GM19395 (cell line): Measurements from ENCODE around the gene KCNMA1.
"Not testable (repeated sequence)": the region's sequence is repeated elsewhere in the genome, so short reads cannot be mapped to it uniquely, and the experiment has no call there.

Experiments
- ATAC-seq: cut with Tn5 transposase; IDR thresholded peaks from one replicate; pipeline ENCODE4 v1.9.1; 2021; ENCODE audit warnings: mild to moderate bottlenecking, moderate library complexity; ENCODE audit not compliant: unreplicated experiment

KCNMA1 gene

GRCh38 chr10:77539147-77539935 is 98.3 kb downstream of the KCNMA1 start:
- ATAC-seq: no peak

DNA sequence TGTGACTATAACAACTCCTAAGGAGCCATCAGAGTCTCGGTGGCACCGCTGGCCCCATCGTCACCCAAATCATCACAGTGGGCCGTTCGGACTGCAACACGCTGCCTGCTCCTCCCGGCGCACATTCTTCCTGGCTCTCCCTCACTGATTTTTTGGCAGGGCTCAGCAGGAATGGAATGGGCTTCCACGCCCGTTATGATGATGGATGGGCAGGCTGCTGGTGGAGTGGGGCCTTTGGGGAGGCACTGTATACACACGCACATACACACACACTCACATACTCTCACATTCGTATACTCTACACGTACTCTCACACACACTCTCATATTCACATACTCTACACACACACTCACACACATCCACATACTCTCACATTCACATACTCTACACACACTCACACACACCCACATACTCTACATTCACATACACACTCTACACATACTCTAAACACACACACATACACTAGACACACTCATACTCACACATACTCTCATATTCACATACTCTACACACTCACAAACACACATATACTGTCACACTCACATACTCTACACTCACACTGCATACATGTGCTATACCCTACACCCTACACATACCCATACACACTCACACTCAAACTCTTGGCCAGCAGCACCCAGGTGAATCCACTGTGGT is 99.8 kb downstream of the KCNMA1 start:
- ATAC-seq: no peak

DNA sequence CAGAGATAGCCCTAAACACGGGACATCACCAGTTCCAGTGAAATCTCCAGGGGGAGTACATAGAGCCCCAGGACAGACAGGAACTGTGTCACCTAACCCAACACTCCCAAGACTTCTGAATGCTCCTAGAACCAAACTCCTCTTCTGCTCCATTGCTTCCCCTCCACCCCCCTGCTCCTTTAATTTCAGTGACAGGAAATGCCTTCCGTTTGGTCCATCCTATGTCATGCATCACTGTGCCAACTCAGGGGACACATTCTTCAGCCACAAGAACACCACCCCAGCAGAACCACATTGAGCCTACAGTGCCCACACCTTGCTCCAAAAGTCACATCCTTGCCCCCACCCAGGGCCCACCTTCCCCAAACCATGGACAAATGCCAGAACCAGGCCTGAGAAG is 100.5 kb downstream of the KCNMA1 start:
- ATAC-seq: no peak

DNA sequence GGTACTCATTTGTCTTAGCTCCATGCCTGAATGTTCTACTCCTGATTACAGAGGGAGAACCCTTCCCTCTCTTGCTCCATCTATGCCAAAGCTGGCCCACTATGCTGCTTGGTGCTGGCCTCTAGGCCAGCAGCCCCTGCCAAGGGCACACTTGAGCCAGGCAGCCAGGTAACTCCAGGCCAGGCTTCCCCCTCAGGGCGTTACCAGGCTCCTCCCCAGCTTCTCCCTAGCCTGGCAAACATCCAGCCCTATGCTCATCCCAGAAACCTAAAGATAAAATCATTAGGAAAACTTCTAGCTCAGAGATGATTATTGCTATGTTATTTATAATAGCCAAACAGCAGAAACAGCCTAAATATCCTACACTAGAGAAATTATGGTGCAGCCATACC is 103.7 kb downstream of the KCNMA1 start:
- no peak for ATAC-seq

- no peak for ATAC-seq
Measured at GRCh38 chr10:77533146-77533886, 104.3 kb downstream of the KCNMA1 start.

DNA sequence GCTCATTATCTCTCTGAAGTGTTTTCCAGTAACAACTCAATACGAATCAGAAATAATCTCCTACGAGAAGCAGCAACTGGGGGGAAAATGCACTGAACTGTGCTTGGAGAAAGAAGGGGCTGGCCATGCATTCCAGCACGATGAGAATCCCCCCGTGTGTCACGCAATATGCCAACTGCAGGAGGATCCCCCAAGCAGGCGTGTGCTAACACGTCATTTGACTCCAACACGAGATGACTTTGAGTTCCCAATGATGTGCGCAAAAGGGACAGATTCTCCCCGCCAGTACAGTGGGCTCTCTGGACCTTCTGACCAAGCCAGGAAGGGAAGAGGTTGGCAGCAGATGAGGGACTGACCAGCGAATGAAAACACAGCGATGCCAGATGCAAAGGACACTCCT is 105.5 kb downstream of the KCNMA1 start:
- ATAC-seq: no peak

DNA sequence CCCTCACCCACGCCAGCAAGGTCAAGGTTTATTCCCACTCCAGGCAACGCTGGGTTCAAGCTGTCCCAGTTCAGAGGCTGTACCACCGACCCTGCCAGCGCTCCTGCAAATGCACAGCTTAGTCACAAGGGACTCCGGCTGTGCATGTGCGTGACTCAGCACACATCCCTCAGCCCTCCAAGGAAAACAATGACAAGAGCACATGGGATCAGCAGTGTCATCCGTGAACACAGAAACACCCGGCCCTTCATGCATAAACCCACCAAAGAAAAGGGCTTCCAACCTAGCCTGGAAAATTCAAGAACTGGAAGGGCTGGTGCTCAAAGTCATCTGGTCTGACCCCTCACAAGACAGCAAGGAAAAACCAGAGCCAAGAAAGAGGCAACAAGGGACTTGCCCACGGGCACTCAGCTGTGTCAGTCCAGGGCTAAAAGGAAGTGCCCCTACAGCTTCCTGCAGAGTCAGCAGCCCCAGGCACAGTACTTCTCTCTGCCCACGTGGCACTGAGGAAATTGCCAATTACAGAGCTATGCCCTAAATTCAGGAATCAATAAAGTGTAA is 106.1 kb downstream of the KCNMA1 start:
- ATAC-seq: no peak

DNA sequence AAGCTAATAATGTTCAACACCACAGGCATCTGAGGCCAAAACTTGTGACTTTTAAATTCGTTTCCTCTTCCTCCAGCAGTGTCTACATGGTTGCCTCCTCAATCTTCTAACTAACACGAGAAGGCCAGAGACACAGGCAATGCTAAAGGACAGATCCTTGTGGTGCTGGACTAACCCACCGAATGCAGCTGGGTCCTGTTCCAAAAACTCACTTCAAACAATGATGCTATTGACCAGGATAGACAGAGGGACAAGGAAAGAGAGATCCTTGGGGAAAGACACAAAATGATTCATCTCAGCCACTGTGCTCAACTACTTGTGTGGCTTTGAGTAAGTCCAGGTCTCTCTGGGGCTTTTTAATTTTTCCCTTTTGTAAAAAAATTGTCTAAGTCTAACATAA is 107.6 kb downstream of the KCNMA1 start:
- no peak for ATAC-seq

- no peak for ATAC-seq
Measured at GRCh38 chr10:77529050-77529576, 108.5 kb downstream of the KCNMA1 start.

DNA sequence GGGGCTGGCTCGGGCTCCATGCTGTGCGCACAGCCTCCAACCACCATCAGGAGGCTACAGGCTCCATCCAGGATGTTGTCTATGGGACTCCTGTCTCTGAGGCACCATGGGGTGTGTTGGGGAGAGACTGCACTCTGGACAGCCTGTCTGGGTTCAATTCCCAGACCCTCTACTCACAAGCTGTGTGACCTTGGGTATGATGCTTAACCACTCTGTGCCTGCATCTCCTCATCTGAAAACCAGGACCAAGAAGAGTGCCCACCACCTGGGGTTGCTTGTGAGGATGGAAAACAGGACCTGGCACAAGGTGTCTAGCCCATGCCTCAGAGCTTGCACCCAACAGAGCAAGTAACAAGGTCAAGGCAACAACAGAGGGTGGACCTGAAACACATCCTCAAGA is 109.8 kb downstream of the KCNMA1 start:
- no peak for ATAC-seq

- no peak for ATAC-seq
Measured at GRCh38 chr10:77526868-77527617, 110.6 kb downstream of the KCNMA1 start.

DNA sequence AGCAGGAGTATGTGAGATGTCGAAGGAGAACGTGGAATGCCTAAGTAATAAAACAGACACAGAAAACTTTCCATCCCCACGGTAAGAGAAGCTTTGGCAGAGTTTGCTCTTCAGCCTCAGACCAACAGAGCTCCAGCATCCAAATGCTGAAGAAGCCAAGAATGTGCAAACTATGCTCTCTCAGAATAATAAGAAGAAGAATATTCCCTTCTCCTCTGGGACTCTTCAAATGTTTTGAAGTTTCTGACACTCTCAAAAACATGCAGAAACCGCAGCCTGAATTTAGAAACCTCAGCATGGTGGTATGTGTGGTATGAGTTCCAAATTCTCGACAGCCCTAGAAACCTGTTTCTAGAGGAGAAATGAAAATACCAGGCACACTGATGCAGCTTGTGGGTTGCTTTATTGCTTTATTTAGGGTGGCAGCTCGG is 113.3 kb downstream of the KCNMA1 start:
- ATAC-seq: no peak

- ATAC-seq: no peak
Measured at GRCh38 chr10:77522268-77522809, 115.3 kb downstream of the KCNMA1 start.

DNA sequence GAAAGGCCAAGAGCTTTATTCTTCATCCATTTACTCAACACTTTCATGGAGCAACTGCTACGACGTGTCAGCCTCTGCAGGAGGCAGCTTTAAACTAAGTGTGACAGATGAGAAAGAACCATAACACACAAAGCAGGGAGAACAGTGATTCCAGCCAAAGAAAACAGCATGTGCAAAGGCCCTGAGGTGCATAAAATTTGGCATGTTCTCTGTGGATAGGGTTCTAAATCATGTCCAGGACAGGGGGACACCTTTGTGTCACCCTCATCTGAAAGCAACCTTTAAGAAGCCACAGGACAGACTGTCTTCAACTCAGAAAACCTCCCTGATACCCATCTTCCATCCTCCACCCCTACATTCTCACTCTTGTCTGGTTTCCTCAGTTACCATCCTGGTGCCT is 116.6 kb downstream of the KCNMA1 start:
- ATAC-seq: no peak

GRCh38 chr10:77520290-77520689 is 117.3 kb downstream of the KCNMA1 start:
- ATAC-seq: no peak

DNA sequence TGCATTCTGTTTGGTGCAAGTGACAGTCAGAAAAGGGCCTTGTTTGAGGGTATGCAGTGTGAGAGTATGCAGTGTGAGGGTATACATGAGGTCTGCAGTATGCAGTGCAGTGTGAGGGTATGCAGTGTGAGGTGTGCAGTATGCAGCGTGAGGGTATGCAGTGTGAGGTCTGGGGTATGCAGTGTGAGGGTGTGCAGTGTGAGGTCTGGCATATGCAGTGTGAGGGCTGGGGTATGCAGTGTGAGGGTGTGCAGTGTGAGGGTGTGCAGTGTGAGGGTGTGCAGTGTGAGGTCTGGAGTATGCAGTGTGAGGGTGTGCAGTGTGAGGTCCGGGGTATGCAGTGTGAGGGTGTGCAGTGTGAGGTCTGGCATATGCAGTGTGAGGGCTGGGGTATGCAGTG is 117.8 kb downstream of the KCNMA1 start:
- ATAC-seq: not testable (repeated sequence)

- ATAC-seq: no peak
Measured at GRCh38 chr10:77518910-77519274, 118.7 kb downstream of the KCNMA1 start.

DNA sequence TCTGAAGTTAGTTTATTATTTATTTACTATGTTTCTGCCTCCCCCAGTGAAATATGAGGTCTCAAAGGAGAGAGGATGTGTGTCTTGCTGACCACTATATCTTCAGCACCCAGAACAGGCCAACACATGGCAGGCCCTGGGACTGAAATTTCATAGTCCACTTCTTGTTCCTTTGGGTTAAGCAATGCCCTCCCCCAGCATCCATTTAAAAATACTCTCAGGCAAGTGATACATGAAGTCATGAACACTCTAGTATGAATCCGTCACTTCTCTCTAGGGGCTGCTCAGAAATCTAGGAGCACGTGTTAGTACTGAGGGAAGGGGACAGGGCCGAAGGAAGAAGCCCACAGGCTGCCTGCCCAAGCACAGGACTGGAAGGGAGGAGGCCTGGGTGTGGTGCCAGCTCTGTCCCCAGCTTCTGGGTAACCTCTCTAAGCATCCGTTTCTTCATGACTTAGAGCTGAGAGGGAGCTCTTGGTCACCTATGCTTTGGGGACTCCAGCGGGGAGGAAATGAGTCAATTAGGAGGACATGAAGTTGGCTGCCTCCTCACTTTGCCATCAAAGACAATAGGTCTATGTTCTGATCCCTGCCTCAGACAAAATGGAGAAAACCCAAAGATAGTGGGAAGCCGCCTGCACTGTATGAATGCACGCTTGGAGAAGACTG is 119.2 kb downstream of the KCNMA1 start:
- ATAC-seq: no peak

- ATAC-seq: no peak
Measured at GRCh38 chr10:77516575-77516974, 121.0 kb downstream of the KCNMA1 start.

DNA sequence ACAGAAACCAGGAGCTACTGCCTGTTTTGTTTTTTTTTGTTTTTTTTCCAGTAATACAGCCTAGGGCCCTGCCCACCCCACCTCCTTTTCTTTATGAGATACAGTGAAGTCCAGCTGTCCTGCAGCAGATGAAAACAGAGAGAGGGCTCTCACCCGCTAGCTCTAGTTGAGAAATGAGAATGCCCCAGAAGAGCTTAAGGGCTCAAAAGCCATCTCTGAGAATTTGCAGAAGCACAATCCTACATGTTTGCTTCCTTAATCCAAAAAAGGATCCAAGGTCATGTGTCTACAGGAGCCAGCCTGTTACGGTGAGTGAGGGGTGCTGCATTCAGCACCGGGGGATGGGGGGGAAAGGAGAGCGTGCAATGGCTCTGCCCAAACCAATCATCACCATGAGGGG is 122.7 kb downstream of the KCNMA1 start:
- no peak for ATAC-seq
